Stimulated activated CD4-positive, alpha-beta T cell treated with anti-CD3 and anti-CD28 coated beads, Interleukin-1b, Interleukin-23, amount 100 ng/mL, for 48 hours (primary cell): ENCODE results near the gene INCENP.
"Not testable (repeated sequence)": the region's sequence is repeated elsewhere in the genome, so short reads cannot be mapped to it uniquely, and the experiment has no call there.

ENCODE experiments used
- DNase-seq: peaks from one replicate; pipeline ENCODE4 v3.0.0-alpha.2; 2020

INCENP gene

DNA sequence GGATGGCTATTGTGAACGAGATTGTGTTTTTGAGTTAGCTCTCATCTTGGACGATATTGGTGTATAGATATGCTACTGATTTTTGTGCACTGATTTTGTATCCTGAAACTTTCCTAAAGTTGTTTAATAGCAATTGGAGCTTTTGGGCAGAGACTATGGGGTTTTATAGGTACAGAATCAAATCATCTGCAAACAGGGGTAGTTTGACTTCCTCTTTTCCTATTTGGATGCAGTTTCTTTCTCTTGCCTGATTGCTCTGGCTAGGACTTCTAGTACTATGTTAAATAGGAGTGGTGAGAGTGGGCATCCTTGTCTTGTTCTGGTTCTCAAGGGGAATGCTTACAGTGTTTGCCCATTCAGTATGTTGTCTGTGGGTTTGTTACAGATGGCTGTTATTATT lies 57.3 kb downstream of the INCENP start:
- DNase-seq, result no peak

DNA sequence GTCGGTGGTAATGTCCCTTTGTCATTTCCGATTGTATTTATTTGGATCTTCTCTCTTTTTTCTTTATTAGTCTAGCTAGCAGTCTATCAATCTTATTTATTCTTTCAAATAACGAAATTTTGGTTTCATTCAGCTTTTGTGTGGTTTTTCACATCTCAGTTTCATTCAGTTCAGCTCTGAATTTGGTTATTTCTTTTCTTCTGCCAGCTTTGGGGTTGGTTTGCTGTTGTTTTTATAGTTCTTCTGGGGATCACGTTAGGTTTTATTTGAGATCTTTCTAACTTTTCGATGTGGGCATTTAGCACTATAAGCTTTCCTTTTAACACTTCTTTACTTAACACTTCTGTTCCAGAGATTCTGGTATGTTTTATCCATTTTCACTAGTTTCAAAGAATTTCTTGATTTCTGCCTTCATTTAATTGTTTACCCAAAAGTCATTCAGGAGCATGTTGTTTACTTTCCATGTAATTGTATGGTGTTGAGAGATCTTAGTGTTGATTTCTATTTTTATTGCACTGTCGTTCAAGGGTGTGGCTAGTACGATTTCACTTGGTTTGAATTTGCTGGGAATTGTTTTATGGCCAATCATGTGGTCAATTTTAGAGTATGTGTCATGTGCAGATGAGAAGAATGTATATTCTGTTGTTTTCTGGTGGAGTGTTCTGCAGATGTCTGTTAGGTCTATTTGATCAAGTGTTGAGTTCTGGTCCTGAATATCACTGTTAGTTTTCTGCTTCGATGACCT lies 58.5 kb downstream of the INCENP start:
- no peak for DNase-seq

DNA sequence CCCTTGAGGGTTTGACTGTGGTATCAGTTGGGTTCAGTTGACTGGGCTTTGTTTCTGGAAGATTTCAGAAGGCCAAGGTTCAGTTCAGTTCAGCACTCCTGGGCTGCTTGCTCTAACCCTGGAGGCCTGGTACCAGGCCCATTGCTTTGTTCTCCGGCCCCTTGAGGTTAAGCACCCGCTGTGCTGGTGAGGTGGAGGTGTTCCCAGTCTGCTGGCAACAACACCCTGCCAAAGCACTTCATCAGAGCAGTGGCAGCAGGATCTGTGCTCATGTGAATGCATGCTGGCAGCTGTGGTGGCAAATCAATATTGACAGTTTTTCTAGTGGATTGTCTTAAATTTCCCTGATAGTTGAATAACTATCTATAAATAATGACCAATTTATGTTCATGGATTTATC lies 62.4 kb downstream of the INCENP start:
- DNase-seq, result no peak

DNA sequence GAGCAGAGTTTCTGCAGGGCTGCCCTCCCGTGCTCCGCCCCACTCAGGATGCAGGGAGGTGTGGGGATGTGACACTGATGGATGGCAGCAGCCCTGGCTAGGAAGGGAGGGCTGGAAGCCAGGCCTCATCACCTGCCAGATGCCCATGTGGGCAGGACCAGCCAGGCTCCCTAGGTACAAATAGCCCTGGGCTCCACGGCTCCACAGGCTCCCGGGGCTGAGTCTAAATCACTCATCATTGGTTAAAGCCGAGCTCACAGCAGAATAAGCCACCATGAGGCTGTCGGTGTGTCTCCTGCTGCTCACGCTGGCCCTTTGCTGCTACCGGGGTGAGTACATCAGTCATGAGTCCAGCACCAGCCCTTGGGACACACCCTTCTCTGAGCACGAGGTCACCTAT lies 66.2 kb downstream of the INCENP start, which contains the start of gene SCGB1D1:
Gene SCGB1D1 (plus strand): TSS at position 206 of the 400 bp plus-strand sequence. CDS start 69 bp downstream, at position 275.
- DNase-seq, result no peak

DNA sequence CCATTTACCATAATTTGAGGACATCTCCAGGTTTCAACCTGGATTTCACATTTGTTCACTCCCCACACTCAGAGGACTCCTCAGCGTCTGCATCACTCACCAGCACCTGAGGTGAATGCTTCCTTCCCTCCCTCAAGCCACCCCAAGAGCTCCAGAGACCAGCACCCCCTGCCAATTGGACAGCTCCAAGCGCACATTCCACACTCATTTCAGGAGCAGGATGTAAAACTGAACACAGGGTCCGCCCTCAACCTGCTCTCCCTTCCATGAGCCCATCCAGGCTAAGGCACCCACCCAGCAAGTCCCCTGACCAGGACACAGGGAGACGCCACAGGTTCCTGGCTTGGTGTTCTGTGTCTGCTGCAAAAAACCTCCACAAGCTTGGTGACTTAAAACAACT lies 70.1 kb downstream of the INCENP start:
- no peak for DNase-seq

DNA sequence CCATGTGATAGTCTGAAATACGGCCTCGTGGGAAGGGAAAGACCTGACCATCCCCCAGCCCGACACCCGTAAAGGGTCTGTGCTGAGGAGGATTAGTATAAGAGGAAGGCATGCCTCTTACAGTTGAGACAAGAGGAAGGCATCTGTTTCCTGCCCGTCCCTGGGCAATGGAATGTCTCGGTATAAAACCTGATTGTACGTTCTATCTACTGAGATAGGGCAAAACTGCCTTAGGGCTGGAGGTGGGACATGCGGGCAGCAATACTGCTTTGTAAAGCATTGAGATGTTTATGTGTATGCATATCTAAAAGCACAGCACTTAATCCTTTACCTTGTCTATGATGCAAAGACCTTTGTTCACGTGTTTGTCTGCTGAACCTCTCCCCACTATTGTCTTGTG lies 71.2 kb downstream of the INCENP start:
- not testable (repeated sequence) for DNase-seq

DNA sequence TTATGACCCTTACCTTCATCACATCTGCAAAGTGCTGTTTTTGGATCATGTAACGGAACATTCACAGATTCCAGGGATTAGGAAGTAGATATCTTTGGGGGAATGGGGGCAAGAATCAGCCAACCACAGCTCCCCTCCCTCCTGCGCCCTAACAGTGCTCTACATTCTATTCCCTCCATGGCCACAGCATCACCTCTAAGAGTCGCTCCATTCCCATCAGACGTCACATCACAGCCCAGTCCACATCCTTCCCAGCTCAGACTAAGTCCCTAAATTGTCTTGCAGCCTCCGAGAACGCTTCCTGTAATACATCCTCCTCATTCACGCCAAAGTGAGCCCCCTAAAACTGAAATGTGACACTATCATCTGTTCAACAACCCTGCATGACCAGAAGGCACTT lies 72.1 kb downstream of the INCENP start:
- DNase-seq, result no peak

DNA sequence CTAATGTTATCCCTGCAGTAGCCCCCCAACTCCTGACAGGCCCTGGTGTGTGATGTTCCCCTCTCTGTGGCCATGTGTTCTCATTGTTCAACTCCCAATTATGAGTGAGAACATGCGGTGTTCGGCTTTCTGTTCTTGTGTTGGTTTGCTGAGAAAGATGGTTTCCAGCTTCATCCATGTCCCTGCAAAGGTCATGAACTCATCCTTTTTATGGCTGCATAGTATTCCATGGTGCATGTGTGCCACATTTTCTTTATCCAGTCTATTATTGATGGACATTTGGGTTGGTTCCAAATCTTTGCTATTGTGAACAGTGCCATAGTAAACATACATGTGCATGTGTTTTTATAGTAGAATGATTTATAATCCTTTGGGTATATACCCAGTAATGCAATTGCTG lies 73.6 kb downstream of the INCENP start:
- DNase-seq, result not testable (repeated sequence)

DNA sequence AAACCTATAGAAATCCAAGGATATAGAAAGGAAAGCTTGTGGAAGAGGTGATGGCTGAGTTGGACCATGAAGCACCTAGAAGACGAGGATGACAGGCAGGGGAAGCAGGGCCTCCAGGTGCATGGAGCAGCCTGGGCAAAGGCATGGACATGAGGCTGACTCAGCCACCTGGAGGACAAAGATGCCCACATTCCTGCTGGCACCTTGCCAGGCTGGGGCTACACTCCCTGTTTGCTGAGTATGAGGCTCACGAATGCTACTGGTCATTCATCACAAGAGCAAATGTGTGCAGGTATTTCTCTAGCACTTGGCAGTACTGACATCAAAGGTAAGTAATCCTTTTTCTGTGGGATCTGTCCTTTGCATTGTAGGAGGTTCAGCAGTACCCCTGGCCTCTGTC lies 77.6 kb downstream of the INCENP start:
- DNase-seq, result no peak
